GM15510 (cell line): Measurements from ENCODE around the gene PTRH1.

Experiments used
- POLR2A ChIP-seq: IDR thresholded peaks from 3 replicates; pipeline ENCODE4 v1.6.1; 2011; ENCODE audit warnings: borderline replicate concordance; ENCODE audit not compliant: insufficient read length; ENCODE audit errors: extremely low read depth

PTRH1 gene

GRCh38 chr9:127680226-127680625 lies 35.2 kb downstream of the PTRH1 start:
- no peak for TF ChIP-seq POLR2A

- no peak for TF ChIP-seq POLR2A
These were observed 36.0 kb downstream of the PTRH1 start for GRCh38 chr9:127679506-127679905.

DNA sequence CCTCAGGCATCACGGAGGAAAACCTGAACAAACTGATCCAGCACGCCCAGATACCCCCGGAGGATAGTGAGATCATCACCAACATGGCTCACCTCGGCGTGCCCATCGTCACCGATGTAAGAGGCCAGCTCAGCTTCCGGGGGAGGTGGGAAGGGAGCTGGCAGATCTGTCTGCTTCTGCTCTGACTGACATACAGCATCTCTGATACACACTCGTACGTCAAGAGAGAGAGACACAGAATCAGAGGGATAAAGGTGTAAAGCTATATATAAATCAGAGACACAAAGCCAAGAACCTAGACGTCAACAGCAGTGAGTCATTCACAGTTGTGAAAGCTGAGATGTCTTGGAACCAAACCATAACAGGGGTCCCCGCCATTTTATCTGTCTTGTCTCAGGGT lies 38.8 kb downstream of the PTRH1 start:
- no peak for TF ChIP-seq POLR2A

DNA sequence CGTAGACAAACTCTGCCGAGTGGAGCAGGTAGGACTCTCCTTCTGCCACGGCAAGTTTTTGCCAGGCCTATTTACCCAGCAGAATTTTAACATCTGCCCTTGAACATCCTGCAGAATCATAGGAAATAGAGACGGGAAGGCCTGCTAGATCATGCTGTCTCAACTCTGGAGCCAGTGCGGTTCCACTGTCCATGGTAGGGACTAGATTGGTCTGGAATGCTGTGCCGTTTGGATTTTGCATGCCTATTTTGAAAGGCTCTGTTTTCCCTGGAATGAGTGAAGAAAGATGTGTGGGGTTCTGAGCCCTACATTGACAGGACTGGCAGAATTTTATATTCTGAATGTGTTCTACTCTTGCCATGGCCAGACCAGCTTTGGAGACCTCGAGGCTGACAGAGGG lies 42.2 kb downstream of the PTRH1 start:
- no peak for TF ChIP-seq POLR2A

- TF ChIP-seq POLR2A, result no peak
These were observed 47.6 kb downstream of the PTRH1 start for GRCh38 chr9:127667906-127668305.

GRCh38 chr9:127667127-127667844 lies 48.2 kb downstream of the PTRH1 start:
- TF ChIP-seq POLR2A, result no peak

GRCh38 chr9:127664678-127665507 lies 50.6 kb downstream of the PTRH1 start:
- no peak for TF ChIP-seq POLR2A

GRCh38 chr9:127664324-127664677 lies 51.2 kb downstream of the PTRH1 start:
- TF ChIP-seq POLR2A, result no peak
